Measurements from ENCODE around the gene IDE. TPM values are rescaled to one million over a fixed set of nuclear protein-coding genes. Genes with fewer than 3 reads are reported as not detected.
A peak's percentile ranks its signal among the peaks of the same experiment; 100 is the strongest.

Gene IDE
- total and polyA plus RNA-seq, 2 of the 13 experiments (the other 11 are each of a cell fraction or from before 2014, with no cell fraction given) = 16.1 to 52.1 TPM

DNA sequence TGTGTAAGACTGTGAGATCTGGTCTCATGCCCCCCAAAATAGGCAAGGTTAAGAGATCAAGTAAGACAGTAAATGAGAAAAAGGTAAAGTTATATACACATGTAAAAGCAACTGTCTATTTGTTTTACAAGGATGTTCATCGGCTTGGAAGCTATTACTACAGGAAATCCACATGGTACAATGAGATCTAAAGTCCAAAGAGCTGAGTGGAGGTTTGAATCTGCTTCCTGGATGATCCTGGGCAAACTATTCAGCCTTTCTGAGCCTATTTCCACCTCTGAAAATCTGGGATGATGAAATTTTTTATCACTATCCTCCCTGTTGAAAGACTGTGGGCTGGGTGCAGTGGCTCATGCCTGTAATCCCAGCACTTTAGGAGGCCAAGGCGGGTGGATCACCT lies 123.0 kb downstream of the IDE start (continued):
- TF ChIP-seq ZMYM4 (CRISPR knock-in tag; IDR thresholded peaks at IDR 0.05) (no peak), TP53 (CRISPR knock-in tag; conservative IDR thresholded peaks at IDR 0.05) (no peak), ELF3 (CRISPR knock-in tag; IDR thresholded peaks at IDR 0.05) (0 out of 2 replicates have a peak, but pooled peaks have one; percentile 66), STAG1 (CRISPR knock-in tag; IDR thresholded peaks at IDR 0.05) (no peak), PHF21A (CRISPR knock-in tag; IDR thresholded peaks at IDR 0.05) (no peak), ZSCAN21 (CRISPR knock-in tag; IDR thresholded peaks at IDR 0.05; ENCODE audit: borderline replicate concordance) (no peak), CEBPG (CRISPR knock-in tag; IDR thresholded peaks at IDR 0.05) (0 out of 2 replicates have a peak, but pooled peaks have one; percentile 4), USF2 (IDR thresholded peaks at IDR 0.05; ENCODE audit: low read depth, low read length) (no peak), USF2 (CRISPR knock-in tag; IDR thresholded peaks at IDR 0.05; ENCODE audit: borderline replicate concordance) (no peak), EP300 (IDR thresholded peaks at IDR 0.05; ENCODE audit: low read depth in 2 of 2, low read length in 2 of 2) (no peak), EP300 (CRISPR knock-in tag; IDR thresholded peaks at IDR 0.05; ENCODE audit: borderline replicate concordance) (no peak), ZC3H13 (CRISPR knock-in tag; IDR thresholded peaks at IDR 0.05) (no peak), ZNF788 (CRISPR knock-in tag; IDR thresholded peaks at IDR 0.05; ENCODE audit: borderline replicate concordance) (no peak), ZBTB7A (CRISPR knock-in tag; IDR thresholded peaks at IDR 0.05) (no peak)

DNA sequence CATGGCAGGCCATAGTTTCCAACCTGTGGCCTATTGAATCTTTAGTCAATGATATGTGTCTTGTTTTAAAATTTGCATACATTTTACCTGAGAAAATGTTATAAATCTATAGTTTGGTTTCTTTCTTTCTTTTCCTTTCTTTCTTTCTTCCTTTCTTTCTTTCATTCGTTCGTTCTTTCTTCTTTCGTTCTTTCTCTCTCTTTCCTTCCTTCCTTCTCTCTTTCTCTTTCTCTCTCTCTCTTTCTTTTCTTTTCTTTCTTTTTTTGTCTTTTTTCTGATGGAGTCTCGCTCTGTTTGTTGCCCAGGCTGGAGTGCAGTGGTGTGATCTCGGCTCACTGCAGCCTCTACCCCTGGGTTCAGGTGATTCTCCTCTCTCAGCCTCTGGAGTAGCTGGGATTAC lies 133.3 kb downstream of the IDE start:
- intact Hi-C loops (cut with micrococcal nuclease; ENCODE audit: unreplicated experiment) = no loop called here
- Histone ChIP-seq H3K4me1 (ENCODE audit: insufficient read depth, low read length) (no peaks in the 10 kb centered on the region), H3K9me3 (ENCODE audit: low read length) (no peaks in the 10 kb centered on the region), H3K27ac (ENCODE audit: extremely low read length, insufficient read depth, low read length) (no peak overlapping the region), H3K4me3 (replicated peaks in 1 of 3; ENCODE audit: insufficient read depth in 1 of 3, low read depth in 2 of 3, low read length in 3 of 3) (no peak overlapping the region), H3K9ac (ENCODE audit: insufficient read depth, low read depth, low read length) (no peak overlapping the region), H4K20me1 (ENCODE audit: insufficient read depth, low read length) (no peaks in the 10 kb centered on the region), H3K27me3 (ENCODE audit: control insufficient read depth in 1 of 2, insufficient read depth in 2 of 2, low read length in 2 of 2) (no peaks in the 10 kb centered on the region), H3K36me3 (replicated peaks in 1 of 2; ENCODE audit: control insufficient read depth in 1 of 2, insufficient read depth in 2 of 2, low read length in 2 of 2) (no peaks in the 10 kb centered on the region), H2AFZ (ENCODE audit: low read length) (no peak overlapping the region), H3K79me2 (ENCODE audit: insufficient read depth, low read length) (no peaks in the 10 kb centered on the region), H3K4me2 (ENCODE audit: low read depth, low read length) (no peak overlapping the region)
- ATAC-seq (no peak), DNase-seq (ENCODE audit: low spot score) (no peak), FAIRE-seq (no peak)
- WGBS (ENCODE audit: low lambda C conversion rate) = 90% methylated on average over 5 of the region's 5 CpGs
- ChIA-PET POLR2A (no interaction called here), CTCF (ENCODE audit: low intra/inter-chr PET ratio, low total read pairs) (no interaction called here)
- BruUV-seq (replicated peaks) = no TSS peak
- in situ Hi-C loops (cut with HindIII; ENCODE audit: extremely low pct_ligation_motif_present, low pct_unique_long_range_greater_than_20kb) = loop anchor here (25.0 kb wide), 1 partner anchor 578 kb away; no protein-coding TSS in a partner anchor
- TF ChIP-seq RFX3 (CRISPR knock-in tag; IDR thresholded peaks at IDR 0.05) = no peak
- no peak for TF ChIP-seq SKIL (CRISPR knock-in tag; IDR thresholded peaks at IDR 0.05; ENCODE audit: borderline replicate concordance)
- TF ChIP-seq ZNF841 (CRISPR knock-in tag; IDR thresholded peaks at IDR 0.05; ENCODE audit: borderline replicate concordance) = no peak
- TF ChIP-seq, protein P1, sequence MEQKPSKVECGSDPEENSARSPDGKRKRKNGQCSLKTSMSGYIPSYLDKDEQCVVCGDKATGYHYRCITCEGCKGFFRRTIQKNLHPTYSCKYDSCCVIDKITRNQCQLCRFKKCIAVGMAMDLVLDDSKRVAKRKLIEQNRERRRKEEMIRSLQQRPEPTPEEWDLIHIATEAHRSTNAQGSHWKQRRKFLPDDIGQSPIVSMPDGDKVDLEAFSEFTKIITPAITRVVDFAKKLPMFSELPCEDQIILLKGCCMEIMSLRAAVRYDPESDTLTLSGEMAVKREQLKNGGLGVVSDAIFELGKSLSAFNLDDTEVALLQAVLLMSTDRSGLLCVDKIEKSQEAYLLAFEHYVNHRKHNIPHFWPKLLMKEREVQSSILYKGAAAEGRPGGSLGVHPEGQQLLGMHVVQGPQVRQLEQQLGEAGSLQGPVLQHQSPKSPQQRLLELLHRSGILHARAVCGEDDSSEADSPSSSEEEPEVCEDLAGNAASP (CRISPR knock-in tag; IDR thresholded peaks at IDR 0.05; ENCODE audit: borderline replicate concordance) = no peak

Measured in HepG2 (cell line).